Measurements from ENCODE around the gene TRAPPC8.
"Not testable (repeated sequence)": the region's sequence is repeated elsewhere in the genome, so short reads cannot be mapped to it uniquely, and the experiment has no call there.

TRAPPC8 gene

DNA sequence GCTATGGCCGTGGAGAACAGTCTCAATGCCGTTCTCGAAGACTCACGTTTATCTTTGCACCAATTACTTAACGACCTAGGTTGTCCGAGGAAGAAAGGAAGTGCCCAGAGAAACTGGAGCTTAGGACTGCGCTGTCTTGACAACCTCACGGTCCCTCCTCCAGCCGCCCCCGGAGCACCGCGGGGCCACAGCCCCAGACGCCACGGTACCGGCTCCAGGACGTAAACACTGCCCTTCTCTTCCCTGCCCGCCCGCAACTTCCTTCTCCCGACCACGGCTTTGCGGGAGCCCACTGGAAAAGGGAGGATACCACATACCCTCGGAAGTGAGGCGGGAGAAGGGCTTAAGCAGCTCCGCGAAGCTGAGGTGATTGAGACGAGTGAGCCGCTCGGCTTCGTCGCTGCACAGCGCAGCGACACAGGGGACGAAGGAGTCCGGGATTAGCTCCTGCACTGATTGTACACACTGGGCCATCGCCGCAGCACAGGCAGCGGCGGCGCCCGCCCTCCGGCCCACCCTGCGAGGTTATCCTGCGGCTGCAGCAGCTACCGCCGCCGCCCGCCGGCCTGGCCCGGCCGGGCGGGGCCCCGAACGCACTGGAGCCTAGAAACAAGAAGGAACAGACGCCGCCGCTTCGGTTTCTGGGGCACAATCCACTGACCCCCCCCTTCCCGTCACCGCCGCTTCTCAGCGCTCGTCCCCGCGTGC, 483 bp downstream of the TRAPPC8 start:
- no peak for DNase-seq (ENCODE audit: low read depth, low spot score)

DNA sequence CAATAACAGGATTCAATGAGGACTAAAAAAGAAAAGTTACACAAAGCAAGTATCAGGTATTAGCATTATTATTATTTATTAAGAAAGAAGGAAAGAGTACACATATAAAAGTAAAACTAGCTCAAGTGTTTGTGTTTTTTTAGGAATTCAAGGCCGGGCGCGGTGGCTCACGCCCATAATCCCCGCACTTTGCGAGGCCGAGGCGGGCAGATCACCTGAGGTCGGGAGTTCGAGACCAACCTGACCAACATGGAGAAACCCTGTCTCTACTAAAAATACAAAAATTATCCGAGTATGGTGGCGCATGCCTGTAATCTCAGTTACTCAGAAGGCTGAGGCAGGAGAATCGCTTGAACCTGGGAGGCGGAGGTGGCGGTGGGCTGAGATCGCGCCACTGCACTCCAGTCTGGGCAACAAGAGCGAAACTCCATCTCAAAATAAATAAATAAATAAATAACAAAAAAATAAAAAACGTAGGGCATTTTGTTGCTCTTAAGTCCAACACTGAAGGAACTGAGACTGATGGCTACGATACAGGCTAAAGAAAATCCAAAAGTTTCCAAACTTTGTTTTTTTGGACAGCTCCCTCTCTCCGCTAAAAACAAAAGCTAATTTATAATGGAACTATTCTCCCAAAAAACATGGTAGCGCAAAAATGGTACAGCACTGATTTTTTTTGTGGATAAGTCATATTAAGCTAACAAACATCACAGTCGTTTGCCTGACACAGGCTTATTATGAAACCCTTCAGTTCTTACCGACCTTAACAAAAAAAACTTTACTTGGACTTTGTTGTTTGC, 1.7 kb downstream of the TRAPPC8 start:
- DNase-seq (ENCODE audit: low read depth, low spot score) = no peak

DNA sequence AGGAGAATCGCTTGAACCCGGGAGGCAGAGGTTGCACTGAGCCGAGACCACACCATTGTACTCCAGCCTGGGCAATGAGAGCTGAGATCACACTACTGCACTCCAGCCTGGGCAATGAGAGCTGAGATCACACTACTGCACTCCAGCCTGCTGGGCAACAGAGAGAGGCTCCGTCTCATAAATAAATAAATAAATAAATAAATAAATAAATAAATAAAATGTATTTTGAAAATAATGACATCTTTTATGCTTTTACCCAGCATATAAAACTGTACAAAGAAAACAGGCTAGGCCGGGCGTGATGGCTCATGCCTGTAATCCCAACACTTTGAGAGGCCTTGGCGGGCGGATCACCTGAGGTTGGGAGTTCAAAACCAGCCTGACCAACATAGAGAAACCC, 8.2 kb downstream of the TRAPPC8 start:
- DNase-seq (ENCODE audit: low read depth, low spot score) = not testable (repeated sequence)

DNA sequence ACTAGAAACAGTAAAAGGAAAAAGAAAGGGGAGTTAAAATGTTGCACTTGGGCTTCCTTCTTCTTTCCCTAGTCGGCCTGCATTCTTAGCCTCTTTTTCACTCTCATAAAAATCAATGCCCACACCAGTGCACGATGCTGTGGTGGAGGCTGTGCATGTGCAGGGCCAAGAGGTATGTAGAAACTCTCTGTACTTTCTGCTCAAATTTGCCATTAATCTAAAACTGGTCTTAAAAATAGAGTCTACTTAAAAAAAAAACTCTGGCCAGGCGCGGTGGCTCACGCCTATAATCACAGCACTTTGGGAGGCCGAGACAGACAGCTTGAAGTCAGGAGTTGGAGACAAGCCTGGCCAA, 11.1 kb downstream of the TRAPPC8 start:
- DNase-seq (ENCODE audit: low read depth, low spot score) = no peak

DNA sequence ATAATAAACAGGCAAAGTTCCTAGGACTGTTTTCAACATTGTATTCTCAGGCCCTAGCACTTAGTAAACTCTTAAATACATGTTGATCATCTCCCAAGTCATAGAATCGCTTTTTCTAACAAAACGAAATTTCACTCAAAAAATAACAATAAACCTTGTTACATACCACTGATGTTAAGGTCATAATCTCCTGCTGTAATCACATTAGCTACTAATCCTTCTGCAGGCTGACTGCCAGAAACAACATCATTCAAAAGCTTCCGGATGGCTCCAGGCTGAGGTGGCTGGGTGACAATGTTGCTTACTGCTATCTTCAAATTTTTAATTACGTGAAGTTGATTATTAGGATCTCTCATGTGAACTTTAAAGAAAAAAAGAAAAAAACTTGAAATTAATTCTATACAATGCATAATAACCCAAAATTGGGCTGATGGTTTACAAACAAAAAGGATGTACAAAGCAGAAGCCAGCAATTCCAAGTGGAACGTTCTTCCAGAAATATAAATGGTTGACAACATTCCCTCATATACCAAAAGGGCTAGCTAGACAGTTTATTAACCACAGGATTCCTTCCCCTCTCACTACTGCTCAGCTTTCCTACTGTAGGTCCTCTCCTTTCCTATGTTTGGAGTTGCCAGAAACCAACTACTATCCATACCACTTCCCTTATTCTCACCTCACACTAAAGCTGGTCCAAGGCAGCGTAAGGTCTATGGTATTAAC, 11.6 kb downstream of the TRAPPC8 start:
- DNase-seq (ENCODE audit: low read depth, low spot score) = no peak

DNA sequence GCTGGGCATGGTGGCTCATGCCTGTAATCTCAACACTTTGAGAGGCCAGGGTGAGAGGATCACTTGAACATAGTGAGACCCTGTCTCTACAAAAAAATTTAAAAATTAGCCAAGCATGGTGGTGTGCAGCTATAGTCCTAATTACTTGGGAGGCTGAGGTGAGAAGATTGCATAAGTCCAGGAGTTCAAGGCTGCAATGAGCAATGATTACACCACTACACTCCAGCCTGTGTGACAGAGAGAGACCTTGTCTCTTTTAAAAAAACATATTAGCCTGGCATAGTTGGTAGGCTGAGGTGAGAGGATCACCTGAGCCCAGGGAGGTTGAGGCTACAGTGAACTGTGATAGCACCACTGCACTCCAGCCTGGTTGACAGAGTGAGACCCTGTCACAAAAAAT, 13.7 kb downstream of the TRAPPC8 start:
- no peak for DNase-seq (ENCODE audit: low read depth, low spot score)

DNA sequence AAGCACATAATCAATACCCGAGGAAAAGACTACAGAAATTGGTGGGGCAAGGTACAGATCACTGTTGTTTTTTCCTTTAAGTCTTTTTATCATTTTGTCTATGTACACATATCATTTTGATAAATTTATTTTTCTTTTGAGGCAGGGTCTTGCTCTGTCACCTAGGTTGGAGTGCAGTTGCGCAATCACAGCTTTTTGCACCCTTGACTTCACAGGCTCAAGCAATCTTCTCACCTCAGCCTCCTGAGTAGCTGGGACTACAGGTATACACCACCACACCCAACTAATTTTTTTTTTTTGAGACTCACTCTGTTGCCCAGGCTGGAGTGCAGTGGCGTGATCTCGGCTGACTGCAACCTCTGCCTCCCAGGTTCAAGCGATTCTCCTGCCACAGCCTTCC, 15.9 kb downstream of the TRAPPC8 start:
- not testable (repeated sequence) for DNase-seq (ENCODE audit: low read depth, low spot score)

DNA sequence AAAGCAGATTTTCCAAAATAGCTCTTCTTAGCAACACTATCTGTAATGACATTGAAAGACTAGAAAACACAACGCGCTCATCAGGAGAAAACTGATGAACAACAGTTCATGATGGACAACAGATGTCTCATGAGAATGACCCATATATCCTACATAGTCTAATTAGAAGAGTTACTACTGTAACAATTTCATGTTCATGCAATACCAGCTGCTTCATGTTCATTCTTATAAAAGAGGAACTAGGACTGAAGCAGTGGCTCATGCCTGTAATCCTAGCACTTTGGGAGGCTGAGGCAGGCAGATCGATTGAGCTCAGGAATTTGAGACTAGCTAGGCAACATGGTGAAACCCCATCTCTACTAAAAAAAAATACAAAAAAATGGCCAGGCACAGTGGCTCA, 22.7 kb downstream of the TRAPPC8 start:
- DNase-seq (ENCODE audit: low read depth, low spot score) = no peak

DNA sequence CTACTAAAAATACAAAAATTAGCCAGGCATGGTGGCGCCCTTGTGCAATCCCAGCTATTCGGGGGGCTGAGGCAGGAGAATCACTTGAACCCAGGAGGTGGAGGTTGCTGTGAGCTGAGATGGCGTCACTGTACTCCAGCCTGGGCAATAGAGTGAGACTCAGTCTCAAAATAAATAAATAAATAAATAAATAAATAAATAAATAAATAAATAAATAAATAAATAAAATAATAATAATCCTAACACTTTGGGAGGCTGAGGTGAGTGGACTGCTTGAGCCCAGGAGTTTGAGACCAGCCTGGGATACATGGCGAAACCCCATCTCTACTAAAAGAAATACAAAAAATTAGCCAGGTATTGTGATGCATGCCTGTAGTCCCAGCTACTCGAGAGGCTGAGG, 23.6 kb downstream of the TRAPPC8 start:
- DNase-seq (ENCODE audit: low read depth, low spot score) = not testable (repeated sequence)

DNA sequence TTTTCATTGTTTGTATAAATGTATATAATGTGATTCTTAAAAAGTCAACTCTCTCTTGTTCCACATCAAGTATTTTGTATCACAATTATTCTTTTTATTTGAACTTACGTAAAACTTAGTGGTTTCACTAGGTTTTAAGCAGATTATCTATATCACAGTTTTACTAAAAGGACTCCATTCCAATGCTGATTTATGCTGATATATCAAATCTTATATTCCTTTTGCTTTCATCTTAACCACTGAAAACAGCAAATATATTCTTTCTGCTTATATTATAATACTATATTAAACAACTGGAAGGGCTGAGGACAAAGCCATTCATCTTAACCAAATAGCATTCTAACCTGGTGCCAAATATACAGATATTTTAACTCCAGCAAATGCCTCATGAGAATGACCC, 24.2 kb downstream of the TRAPPC8 start:
- no peak for DNase-seq (ENCODE audit: low read depth, low spot score)

DNA sequence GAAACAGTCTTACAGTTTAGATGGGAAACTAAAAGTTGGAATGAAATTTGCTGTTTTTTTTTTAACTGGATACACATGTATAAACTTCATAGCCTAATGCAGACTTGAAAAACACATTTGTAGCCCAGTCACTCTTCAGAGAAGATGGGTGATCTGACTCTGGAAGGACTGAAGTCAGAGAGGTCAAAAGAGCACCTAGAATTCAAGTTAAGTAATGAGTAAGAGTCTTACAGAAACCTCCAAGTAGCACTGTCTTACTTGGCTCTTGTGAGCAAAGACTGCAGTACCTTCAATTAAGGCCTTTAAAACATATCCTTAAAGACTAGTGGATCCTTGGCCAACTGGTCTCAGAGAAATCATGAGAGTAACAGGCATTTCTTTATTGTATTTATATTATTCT, 41.9 kb downstream of the TRAPPC8 start:
- no peak for DNase-seq (ENCODE audit: low read depth, low spot score)

DNA sequence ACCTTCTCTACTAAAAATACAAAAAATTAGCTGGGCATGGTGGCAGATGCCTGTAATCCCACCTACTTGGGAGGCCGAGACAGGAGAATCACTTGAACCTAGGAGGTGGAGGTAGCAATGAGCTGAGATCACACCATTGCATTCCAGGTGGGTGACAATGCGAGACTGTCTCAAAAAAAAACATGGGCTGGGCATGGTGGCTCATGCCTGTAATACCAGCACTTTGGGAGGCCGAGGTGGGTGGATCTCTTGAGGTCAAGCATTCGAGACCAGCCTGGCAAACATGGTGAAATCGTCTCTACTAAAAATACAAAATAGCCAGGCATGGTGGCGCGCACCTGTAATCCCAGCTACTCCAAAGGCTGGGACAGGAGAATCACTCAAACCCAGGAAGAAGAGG, 43.2 kb downstream of the TRAPPC8 start:
- DNase-seq (ENCODE audit: low read depth, low spot score) = not testable (repeated sequence)

DNA sequence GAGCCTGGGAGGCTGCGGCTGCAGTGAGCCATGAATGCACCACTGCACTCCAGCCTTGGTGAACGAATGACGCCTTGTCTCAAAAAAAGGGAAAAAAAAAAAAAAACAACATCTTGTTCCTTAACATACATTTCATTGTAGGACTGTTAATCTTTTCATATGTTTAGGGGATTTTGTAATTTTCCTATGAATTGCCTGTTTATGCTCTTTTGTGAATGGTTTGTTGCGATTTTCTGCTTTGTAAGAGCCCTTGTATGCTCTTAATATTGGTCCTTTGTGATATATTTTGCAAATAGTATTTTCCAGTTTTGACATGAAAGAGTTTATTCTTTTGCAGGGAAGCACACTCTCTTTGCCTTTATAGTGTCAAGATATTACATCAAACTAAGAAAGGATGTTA, 50.0 kb downstream of the TRAPPC8 start:
- DNase-seq (ENCODE audit: low read depth, low spot score) = no peak

DNA sequence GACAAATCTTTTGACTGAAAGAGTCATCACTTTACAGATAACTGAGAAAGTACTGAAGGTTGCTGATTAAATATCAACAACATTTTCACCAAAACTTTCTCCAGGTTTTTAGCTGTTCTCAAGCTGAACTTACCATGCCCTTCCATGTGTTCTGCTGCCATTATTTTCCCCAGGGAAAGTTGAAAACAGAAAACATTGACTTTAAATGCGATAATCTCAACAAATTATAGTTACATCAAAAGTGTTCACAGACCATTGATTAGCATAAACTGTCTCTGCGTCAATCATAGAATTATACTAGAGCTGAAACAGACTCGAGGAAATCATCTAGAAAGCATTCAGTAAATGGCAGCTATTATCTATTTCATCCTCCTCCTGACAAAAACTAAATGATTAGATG, 51.4 kb downstream of the TRAPPC8 start:
- DNase-seq (ENCODE audit: low read depth, low spot score) = no peak

DNA sequence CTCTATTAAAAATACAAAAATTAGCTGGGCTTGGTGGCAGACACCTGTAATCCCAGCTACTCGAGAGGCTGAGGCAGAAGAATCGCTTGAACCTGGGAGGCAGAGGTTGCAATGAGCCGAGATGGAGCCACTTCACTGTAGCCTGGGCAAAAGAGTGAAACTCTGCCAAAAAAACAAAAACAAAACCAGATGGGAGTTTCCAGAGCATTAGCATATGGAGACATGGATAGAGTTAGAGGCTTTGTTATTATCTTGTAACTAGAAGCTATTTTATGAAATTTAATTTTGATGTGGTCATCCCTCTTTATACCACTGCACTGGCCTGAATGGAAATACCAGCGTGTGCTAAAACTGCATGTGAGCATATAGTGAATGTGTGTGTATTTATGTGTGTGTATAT, 58.9 kb downstream of the TRAPPC8 start:
- DNase-seq (ENCODE audit: low read depth, low spot score) = no peak

DNA sequence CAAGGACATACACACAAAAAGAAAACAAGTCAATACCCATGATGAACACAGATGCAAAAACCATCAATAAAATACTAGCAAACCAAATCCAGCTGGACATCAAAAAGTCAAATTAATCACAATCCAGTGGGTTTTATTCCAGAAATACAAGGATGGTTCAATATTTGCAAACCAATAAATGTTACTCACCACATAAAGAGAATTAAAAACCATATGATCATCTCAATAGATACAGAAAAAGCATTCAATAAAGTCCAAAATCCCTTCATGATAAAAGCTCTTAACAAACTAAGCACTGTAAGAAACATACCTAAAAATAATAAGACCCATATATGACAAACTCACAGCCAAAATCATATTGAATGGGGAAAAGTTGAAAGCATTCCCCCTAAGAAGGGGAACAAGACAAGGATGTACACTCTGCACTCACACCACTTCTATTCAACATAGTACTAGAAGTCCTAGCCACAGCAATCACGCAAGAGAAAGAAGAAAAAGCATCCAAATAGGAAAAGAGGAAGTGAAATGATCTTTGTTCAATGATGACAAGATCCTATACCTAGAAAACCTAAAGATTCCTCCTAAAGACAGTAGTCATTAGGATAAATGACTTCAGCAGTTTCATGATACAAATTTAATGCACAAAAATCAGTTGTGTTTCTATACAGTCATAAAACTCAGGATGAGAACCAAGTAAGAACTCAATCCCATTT, 62.6 kb downstream of the TRAPPC8 start:
- no peak for DNase-seq (ENCODE audit: low read depth, low spot score)

DNA sequence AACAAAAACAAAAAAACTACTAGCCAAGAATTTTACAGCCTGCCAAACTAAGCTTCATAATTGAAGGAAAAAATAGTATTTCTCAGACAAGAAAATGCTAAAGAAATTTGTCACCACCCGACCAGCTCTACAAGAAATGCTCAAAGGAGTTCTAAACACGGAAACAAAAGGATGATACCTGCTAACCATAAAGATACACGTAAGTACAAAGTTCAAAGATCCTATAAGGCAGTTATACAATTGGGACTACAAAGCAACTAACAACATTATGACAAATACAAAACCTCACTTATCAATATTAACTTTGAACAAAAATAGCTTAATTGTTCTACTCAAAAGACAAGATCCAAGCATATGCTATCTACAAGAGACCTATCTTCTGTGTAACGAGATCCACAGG, 64.6 kb downstream of the TRAPPC8 start:
- DNase-seq (ENCODE audit: low read depth, low spot score) = no peak

DNA sequence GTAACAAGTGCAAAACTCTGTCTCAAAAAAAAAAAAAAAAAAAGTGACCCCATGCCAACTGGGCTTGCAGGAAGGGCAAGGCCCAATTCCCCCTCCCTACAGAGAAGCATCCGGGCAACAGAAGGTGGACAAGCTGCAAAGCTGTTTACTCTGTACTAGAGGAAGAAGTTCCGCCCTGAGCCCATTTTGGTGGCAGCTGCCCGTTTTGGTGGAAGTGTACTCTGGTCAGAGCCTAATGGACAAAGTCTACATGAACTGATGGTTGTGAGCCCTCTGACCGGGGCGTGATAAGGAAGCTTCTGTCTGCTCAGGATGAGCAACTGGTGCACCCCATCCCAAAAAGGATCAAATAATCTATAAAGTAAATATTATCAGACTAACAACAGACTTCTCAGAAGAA, 65.0 kb downstream of the TRAPPC8 start:
- DNase-seq (ENCODE audit: low read depth, low spot score) = no peak

DNA sequence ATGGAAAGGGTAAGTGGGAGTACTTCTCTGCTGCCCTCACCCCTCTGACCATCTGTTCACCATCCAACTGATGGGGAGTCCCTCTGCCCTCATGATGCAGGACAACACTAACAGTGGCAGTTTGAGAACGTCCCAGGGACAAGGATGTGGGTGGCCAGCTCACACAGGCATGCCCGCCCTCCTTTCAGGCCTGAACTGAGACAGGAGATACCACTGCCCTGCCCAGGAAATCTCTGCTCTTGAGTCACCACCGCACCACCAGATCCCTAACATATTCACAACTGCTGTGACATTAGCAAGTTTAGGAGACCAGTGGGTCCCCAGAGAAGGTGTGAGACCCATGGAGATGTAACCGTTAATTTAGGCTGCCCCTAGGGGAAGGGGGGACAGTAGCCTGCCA, 66.2 kb downstream of the TRAPPC8 start:
- DNase-seq (ENCODE audit: low read depth, low spot score) = no peak

DNA sequence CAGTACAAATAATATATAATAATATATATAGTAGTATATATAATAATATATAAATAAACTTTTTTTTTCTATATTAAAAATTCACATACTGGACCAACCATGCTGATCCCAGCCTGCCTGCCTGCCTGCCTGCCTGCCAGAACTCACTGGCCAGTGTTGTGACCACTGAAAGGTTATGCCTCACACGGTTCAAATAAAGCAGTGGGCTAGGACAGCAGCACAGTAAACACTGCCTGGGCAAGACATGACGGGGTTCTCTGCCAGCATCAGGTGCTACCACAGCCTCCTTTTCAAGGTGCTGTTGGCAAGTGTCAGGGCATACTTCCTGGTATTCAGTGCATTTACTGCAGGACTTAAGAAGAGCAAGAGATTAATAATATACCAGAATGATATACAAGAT, 67.6 kb downstream of the TRAPPC8 start:
- no peak for DNase-seq (ENCODE audit: low read depth, low spot score)

DNA sequence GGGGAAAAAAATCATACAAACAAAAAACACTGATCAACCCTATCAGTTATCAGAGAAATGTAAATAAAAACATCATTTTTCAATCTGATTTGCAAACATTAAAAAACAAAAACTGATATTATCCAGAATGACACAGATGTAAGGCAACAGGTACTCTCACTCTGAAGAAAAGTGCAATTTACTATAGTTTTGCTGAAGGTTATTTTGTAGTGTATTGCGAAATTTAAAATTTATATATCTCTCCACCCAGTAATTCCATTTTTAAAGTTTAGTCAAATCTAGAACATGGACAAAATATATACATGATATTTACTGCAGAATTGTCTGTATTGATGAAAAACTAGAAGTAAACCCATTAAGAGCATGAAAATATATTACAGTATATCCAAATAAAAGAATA, 79.8 kb downstream of the TRAPPC8 start:
- DNase-seq (ENCODE audit: low read depth, low spot score) = no peak

DNA sequence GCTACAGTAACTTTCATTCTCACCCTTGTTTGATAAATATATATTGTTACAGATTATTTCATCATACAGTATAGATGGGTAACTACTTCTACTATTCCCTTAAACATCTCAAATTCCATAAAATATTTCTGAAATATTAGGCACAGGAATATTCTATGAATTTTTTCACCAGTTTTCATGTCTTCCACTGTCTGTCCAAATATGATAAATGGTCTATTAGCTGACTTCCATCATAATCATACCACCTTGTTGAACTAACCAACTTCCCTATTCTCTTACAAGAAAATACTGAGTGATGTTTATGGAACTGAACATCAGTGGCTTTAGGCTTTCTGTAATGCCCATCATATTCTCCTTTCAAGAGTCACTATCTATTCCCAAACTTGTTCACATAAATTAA, 82.4 kb downstream of the TRAPPC8 start:
- DNase-seq (ENCODE audit: low read depth, low spot score) = no peak

All from smooth muscle cell of the brain vasculature (primary cell).